NT2/D1 (cell line): ENCODE measurements around the gene FKRP.

Source experiments
- SUZ12 ChIP-seq: IDR thresholded peaks from 2 replicates; pipeline ENCODE4 v1.6.1; 2011; ENCODE audit not compliant: insufficient read length, insufficient read depth; ENCODE audit errors: extremely low read depth
- YY1 ChIP-seq: IDR thresholded peaks from 2 replicates; pipeline ENCODE4 v1.6.1; 2011; ENCODE audit not compliant: insufficient read length, insufficient read depth
- ZNF274 ChIP-seq: IDR thresholded peaks from 2 replicates; pipeline ENCODE4 v1.6.1; 2011; ENCODE audit warnings: mild to moderate bottlenecking, low read depth, low read length

- TF ChIP-seq YY1: no peak
- TF ChIP-seq ZNF274: no peak
- TF ChIP-seq SUZ12: no peak
Observed at GRCh38 chr19:46713781-46714443, 31.9 kb upstream of the FKRP start.
